GM12865 (cell line): ENCODE data around the gene HOMER3.
A peak's percentile ranks its signal among the peaks of the same experiment; 100 is the strongest.

ENCODE experiments used
- DNase-seq: peaks from one replicate; pipeline ENCODE4 v3.0.0; 2010; ENCODE audit warnings: low read depth
- H3K4me3 ChIP-seq: 2 replicates; pipeline ENCODE4 v1.5.1; 2011; ENCODE audit warnings: mild to moderate bottlenecking, low read depth, low read length, control low read depth
- TF ChIP-seq, protein P1 (sequence below): IDR thresholded peaks from 2 replicates; pipeline ENCODE4 v1.5.1; 2011; ENCODE audit warnings: low read length, control low read depth, low read depth, inconsistent platforms; ENCODE audit not compliant: insufficient read depth; ENCODE audit errors: missing control alignments

HOMER3 gene

DNA sequence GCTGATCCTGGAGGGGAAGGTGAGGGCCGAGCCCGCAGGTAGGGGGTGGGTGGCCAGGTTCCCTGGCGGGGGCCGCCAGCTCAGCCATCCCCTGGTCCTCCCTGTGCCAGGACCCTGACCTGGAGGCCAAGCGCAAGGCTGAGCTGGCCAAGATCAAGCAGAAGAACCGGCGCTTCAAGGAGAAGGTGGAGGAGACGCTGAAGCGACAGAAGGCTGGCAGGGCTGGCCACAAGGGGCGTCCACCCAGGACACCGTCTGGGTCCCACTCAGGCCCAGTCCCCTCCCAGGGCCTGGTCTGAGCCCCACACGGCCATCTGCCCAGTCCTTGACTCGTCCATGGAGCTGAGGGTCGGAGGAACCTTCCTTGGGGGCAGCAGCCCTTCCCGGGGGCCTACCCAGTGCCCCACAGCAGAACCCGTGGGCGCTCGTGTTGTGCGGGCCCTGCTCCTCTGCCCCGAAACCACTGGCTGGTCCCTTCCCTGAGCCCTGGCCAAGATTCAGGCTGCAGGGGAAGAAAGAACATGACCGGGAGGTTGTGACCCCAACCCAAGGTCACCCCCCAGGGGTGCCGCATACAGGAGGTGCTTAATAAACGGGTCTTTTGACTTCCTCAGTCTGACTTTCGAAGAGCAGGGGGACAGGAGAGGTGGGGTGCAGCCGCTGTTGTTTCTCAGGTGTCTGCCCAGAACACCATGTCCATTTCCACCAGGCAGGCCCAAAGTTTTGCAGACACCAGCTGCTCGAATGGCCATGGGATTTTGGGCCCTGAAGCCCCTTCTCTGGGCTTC is 12.8 kb downstream of the HOMER3 start:
- H3K4me3 ChIP-seq: no peak overlapping the region
- TF ChIP-seq, protein P1, sequence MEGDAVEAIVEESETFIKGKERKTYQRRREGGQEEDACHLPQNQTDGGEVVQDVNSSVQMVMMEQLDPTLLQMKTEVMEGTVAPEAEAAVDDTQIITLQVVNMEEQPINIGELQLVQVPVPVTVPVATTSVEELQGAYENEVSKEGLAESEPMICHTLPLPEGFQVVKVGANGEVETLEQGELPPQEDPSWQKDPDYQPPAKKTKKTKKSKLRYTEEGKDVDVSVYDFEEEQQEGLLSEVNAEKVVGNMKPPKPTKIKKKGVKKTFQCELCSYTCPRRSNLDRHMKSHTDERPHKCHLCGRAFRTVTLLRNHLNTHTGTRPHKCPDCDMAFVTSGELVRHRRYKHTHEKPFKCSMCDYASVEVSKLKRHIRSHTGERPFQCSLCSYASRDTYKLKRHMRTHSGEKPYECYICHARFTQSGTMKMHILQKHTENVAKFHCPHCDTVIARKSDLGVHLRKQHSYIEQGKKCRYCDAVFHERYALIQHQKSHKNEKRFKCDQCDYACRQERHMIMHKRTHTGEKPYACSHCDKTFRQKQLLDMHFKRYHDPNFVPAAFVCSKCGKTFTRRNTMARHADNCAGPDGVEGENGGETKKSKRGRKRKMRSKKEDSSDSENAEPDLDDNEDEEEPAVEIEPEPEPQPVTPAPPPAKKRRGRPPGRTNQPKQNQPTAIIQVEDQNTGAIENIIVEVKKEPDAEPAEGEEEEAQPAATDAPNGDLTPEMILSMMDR: no peak
- no peak for DNase-seq

DNA sequence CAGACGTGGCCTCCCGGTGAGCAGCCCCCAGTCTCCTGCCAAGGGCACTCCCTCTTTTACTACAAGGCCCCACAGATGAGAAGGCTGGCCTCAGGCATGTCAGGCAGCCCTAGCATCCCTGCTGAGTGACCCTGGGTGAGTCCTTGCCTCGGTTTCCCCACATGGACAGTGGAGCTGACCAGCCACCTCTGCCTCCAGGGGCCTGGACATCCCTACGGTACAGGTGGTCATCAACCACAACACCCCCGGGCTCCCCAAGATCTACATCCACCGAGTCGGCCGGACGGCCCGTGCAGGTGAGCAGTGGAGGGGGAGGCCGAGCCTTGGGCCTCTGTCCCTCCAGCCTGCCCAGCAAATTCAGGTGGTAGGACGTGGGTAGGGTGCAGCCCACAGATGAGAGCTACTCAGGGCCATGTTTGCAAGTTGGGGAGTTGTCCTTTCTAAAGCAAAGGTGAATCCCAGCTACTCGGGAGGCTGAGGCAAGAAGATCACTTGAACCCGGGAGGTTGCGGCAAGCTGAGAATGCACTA is 16.3 kb downstream of the HOMER3 start:
- H3K4me3 ChIP-seq: no peak overlapping the region
- no peak for DNase-seq

DNA sequence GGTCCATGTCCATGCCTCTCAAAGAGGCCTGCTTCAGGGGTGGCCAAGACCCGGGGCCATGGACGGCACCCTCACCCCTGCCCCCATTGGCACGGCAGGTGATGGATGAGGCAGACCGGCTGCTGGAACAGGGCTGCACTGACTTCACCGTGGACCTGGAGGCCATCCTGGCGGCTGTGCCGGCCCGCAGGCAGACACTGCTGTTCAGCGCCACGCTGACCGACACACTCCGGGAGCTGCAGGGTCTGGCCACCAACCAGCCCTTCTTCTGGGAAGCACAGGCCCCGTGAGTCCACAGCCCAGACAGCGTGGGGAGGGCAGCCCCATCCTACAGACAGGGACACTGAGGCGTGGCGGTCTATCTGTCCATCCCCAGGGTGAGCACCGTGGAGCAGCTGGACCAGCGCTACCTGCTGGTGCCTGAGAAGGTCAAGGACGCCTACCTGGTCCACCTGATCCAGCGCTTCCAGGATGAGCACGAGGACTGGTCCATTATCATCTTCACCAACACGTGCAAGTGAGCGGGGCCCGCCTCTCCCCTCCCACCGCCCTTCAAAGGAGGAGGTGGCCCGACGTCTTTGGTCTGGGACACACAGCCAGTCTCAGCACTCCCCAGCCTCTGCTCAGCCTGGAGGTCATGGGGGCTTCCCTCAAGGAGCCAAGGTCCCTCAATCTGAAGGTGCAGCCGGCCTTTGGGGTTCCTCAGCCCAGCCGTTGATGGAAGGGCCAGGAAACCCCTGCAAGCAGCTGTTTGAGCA is 18.6 kb downstream of the HOMER3 start:
- H3K4me3 ChIP-seq: no peak overlapping the region
- DNase-seq: no peak
- TF ChIP-seq, protein P1: no peak

More for the DNA sequence above, 16.3 kb downstream of the HOMER3 start:
- TF ChIP-seq, protein P1: no peak

DNA sequence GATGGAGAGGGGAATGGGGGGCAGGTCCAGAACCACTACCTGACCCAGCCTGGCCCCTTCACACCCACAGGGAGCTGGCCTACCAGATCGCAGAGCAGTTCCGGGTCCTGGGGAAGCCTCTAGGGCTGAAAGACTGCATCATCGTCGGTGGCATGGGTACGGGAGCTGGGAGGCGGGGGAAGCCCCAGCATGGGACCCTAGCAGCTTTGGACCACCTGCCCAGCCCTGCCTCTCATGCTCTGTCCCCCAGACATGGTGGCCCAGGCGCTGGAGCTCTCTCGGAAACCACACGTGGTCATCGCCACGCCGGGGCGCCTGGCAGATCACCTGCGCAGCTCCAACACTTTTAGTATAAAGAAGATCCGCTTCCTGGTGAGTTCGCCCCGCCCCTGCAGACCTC is 19.4 kb downstream of the HOMER3 start:
- no peak for DNase-seq
- H3K4me3 ChIP-seq: no peak overlapping the region
- TF ChIP-seq, protein P1: no peak

DNA sequence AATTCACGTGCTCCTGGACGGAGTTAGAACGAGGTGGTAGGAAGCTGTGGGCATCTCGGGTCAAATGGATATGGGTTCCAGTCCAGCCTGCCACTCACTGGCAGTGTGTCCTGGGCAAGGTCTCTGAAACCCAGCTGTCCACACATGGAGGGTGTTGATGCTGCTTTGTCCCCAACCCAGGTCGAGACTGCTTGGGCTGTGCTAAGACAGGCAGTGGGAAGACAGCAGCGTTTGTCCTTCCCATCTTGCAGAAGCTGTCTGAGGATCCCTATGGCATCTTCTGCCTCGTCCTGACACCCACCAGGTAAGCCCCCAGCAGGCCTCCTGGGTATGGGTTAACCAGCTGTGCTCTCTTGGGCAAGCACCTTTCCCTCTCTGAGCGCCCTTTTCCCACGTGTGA is 20.6 kb downstream of the HOMER3 start:
- TF ChIP-seq, protein P1: no peak
- peak overlapping the region; percentile 91 for H3K4me3 ChIP-seq

DNA sequence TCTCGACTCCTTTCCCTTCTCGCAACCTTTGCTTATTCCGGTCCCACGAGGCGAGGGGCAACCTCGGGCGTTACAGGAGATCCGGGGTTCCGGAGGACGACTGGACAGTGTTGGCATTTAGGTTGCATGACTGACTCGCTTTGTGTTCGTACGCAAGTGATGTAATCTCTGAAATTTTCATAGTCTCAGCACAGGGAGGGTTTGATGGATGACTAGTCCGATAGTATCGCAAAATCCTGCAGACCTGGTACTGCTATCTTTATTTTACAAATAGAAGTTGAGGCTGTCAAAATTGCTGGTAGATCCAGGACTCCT is 21.2 kb downstream of the HOMER3 start:
- H3K4me3 ChIP-seq: peak overlapping the region; percentile 91
- no peak for DNase-seq
- TF ChIP-seq, protein P1: no peak

More for the DNA sequence above, 20.6 kb downstream of the HOMER3 start:
- no peak for DNase-seq
